GM18951 (cell line): ENCODE data around the gene GLOD5.
A peak's percentile ranks its signal among the peaks of the same experiment; 100 is the strongest.

Experiments used
- POLR2A ChIP-seq: IDR thresholded peaks from 4 replicates; pipeline ENCODE4 v1.6.1; 2011; ENCODE audit warnings: mild to moderate bottlenecking; ENCODE audit not compliant: insufficient read length, insufficient read depth; ENCODE audit errors: extremely low read depth
- in situ Hi-C: fragments of 300-500 bp; cut with MboI; formaldehyde crosslinking; loops from one replicate; pipeline ENCODE4 v1.12.0; 2022; ENCODE audit warnings: low sequenced_read_pairs, mixed read lengths, inconsistent platforms; ENCODE audit not compliant: unreplicated experiment

The GLOD5 gene

GRCh38 chrX:48792219-48792618 lies 30.7 kb downstream of the GLOD5 start:
- in situ Hi-C loops = no loop called here
- no peak for TF ChIP-seq POLR2A

GRCh38 chrX:48793935-48794334 lies 32.4 kb downstream of the GLOD5 start:
- TF ChIP-seq POLR2A = no peak
- in situ Hi-C loops = no loop called here

- TF ChIP-seq POLR2A = no peak
- in situ Hi-C loops = no loop called here
Observed at GRCh38 chrX:48794340-48794910, 32.9 kb downstream of the GLOD5 start.

- TF ChIP-seq POLR2A = no peak
- in situ Hi-C loops = no loop called here
Observed at GRCh38 chrX:48794911-48795515, 33.5 kb downstream of the GLOD5 start.

DNA sequence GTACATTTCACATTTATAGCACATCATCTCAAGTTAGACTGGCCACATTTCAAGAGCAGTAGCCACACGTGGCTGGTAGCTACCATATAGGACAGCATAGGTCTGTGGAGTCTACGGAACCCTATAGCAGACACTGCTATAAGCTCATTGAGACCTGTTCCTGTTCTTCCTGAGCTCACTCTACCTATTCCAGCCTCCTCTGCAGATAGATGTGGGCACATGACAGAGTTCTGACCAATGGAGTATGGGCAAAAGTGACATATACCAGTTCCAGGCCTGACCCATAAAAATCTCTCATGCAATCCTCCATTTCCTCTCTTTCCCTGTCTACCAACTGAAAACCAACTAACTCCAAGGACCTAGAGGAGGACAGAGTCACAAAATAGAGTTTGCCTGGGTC lies 36.8 kb downstream of the GLOD5 start:
- no peak for TF ChIP-seq POLR2A
- in situ Hi-C loops = no loop called here

GRCh38 chrX:48800574-48801279 lies 39.2 kb downstream of the GLOD5 start:
- TF ChIP-seq POLR2A = no peak
- in situ Hi-C loops = no loop called here

DNA sequence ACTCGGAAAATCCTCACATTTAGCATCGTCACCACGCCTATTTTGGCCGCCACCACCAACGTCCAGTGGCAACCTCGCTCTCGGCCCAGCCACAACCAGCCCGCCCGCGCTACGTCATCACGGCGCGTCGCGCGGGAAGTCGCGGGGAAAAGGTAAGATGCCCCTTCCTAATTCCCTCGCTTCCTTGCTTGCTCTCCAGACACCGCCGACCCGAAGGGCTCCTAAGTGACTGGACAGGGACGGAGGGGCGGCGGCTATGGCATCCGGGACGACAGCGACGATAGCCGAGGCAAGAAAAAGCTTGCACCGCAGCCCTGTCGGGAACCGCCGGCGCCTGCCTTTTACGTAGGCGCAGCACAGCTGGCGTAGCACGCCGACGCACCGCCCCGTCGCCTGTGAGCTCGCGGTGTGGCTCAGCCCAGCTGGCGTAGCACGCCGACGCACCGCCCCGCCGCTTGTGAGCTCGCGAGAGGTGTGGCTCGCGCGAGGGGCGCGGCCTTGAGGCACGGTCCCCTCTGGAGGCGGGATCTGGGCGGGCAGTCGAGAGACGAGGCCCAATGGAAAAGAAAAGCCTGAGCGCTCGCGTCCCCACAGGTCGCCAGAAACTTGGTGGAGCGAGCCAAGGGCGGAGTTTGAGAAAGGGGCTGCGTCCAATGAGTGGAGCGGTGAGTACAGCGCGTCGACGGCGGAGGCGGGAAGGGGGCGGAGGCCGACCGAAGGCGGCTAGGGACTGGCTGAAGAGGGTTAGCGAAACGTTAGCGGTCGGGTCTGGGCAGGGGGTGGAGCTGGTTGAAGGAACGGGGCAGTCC lies 39.9 kb downstream of the GLOD5 start, which contains the start of gene HDAC6:
TSS of gene HDAC6 (plus strand) at position 788 of the 809 bp plus-strand sequence. CDS start 626 bp downstream, outside the sequence.
- in situ Hi-C loops = no loop called here
- TF ChIP-seq POLR2A = peak; percentile 49

DNA sequence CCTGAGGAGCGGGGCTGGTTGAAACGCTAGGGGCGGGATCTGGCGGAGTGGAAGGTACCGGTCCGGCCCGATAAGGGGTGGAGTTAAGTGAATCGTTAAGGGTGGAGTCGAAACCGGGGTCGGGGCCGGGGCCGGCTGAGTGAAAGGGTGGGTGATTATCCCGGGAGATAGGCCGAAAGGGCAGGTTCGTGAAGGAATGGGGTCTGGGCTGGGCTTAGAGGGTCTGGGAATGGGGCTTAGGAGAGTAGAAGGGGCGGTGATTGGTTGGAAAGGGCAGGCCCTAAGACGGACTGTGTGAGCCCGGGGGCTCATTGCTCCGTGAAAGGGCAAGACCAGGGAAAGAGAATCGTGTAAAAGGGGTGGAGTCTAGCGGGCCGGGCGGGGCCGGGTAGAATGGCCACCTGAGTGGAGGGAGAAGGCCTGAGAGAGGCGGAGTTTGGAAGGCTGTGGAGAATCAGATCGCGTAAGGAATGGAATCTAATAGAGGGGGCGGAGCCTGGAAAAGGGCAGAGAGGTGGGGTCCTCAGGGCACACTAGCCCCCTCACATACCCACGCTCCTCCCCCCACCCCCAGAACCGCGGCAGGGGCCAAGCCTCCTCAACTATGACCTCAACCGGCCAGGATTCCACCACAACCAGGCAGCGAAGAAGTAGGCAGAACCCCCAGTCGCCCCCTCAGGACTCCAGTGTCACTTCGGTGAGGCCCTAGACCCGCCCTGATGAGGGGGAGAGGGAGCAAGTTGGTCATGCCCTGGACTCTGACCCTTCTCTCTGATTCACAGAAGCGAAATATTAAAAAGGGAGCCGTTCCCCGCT lies 40.8 kb downstream of the GLOD5 start:
- in situ Hi-C loops = no loop called here
- peak; percentile 66 for TF ChIP-seq POLR2A

GRCh38 chrX:48802905-48803200 lies 41.3 kb downstream of the GLOD5 start:
- TF ChIP-seq POLR2A = no peak
- in situ Hi-C loops = no loop called here

- in situ Hi-C loops = no loop called here
- TF ChIP-seq POLR2A = no peak
Observed at GRCh38 chrX:48806081-48806480, 44.5 kb downstream of the GLOD5 start.

DNA sequence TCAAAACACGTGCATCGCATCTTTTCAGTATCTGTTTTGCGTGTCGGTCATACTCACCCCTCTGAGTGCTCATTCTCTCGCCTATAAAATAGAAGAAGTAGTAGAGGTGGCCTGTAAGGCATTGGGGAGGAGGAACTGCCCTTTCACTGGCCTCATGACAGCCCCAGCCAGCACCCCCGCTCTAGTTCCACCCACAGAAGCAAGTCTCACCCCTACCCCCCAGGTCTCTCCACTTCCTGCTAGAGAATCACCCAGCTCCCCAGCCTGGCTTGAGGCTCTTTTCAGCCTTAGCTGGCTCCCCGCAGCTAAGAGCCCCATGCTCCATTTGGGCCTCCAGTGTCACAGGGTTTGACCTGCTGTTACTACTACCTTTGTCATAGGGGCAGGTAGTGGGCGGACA lies 52.1 kb downstream of the GLOD5 start:
- TF ChIP-seq POLR2A = no peak

DNA sequence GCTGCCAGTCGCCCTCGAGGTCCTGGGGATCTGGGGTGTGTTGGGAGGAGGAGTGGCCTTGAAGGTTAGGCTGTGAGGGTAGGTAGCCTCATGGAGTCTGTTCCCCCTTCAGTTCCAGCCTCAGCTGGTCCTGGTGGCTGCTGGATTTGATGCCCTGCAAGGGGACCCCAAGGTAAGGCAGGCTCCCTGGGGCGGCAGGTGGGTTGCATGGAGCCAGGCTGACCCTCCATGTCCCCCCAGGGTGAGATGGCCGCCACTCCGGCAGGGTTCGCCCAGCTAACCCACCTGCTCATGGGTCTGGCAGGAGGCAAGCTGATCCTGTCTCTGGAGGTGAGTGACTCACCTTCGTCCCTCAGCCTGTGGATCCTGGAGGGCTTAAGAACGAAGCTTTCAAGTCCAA lies 53.2 kb downstream of the GLOD5 start:
- in situ Hi-C loops = no loop called here
- no peak for TF ChIP-seq POLR2A

More for the DNA sequence above, 52.1 kb downstream of the GLOD5 start:
- in situ Hi-C loops = no loop called here

GRCh38 chrX:48815266-48815665 lies 53.7 kb downstream of the GLOD5 start:
- TF ChIP-seq POLR2A = no peak
- in situ Hi-C loops = no loop called here
